ENCODE results near the gene KIF6. TPM values are rescaled to one million over a fixed set of nuclear protein-coding genes. Genes with fewer than 3 reads are reported as not detected.
A peak's percentile ranks its signal among the peaks of the same experiment; 100 is the strongest.

KIF6 gene
- total and polyA plus RNA-seq, 4 donors = 2.0 to 4.8 (median 2.9) TPM

- H3K27ac ChIP-seq (ENCODE audit: low read depth, low read length) = no peak overlapping the region
- DNase-seq (ENCODE audit: low read depth in 4 of 6, low spot score in 6 of 6) = no peak
- H3K27me3 ChIP-seq (ENCODE audit: control insufficient read depth, insufficient read depth, low read length) = no peaks in the 10 kb centered on the region
- no peaks in the 10 kb centered on the region for H3K9me3 ChIP-seq (ENCODE audit: control insufficient read depth, insufficient read depth, low read length)
- no peak overlapping the region for H3K4me3 ChIP-seq (ENCODE audit: low read depth, low read length)
- H3K4me1 ChIP-seq (ENCODE audit: control insufficient read depth, insufficient read depth, low read length) = peaks cover 19% of the 10 kb centered on the region
- H3K36me3 ChIP-seq (ENCODE audit: control insufficient read depth, insufficient read depth, low read length) = no peaks in the 10 kb centered on the region
- 75% methylated on average over 7 of the region's 7 CpGs for WGBS (ENCODE audit: insufficient coverage)
Observed at GRCh38 chr6:39333644-39334438, 391.4 kb downstream of the KIF6 start.

- H3K27me3 ChIP-seq (ENCODE audit: control insufficient read depth, insufficient read depth, low read length) = no peaks in the 10 kb centered on the region
- H3K4me1 ChIP-seq (ENCODE audit: control insufficient read depth, insufficient read depth, low read length) = peaks cover 7% of the 10 kb centered on the region
- H3K27ac ChIP-seq (ENCODE audit: low read depth, low read length) = no peak overlapping the region
- 63% methylated on average over 2 of the region's 3 CpGs for WGBS (ENCODE audit: insufficient coverage)
- DNase-seq (ENCODE audit: low read depth in 4 of 6, low spot score in 6 of 6) = peak in 2 of 6 donors; percentile 32 to 68
- no peaks in the 10 kb centered on the region for H3K9me3 ChIP-seq (ENCODE audit: control insufficient read depth, insufficient read depth, low read length)
- H3K36me3 ChIP-seq (ENCODE audit: control insufficient read depth, insufficient read depth, low read length) = no peaks in the 10 kb centered on the region
- no peak overlapping the region for H3K4me3 ChIP-seq (ENCODE audit: low read depth, low read length)
Observed at GRCh38 chr6:39330476-39330875, 394.7 kb downstream of the KIF6 start.

GRCh38 chr6:39330057-39330456 is 395.2 kb downstream of the KIF6 start:
- no peak overlapping the region for H3K27ac ChIP-seq (ENCODE audit: low read depth, low read length)
- no peaks in the 10 kb centered on the region for H3K9me3 ChIP-seq (ENCODE audit: control insufficient read depth, insufficient read depth, low read length)
- no peaks in the 10 kb centered on the region for H3K36me3 ChIP-seq (ENCODE audit: control insufficient read depth, insufficient read depth, low read length)
- 85% methylated on average over 3 of the region's 3 CpGs for WGBS (ENCODE audit: insufficient coverage)
- no peak overlapping the region for H3K4me3 ChIP-seq (ENCODE audit: low read depth, low read length)
- H3K27me3 ChIP-seq (ENCODE audit: control insufficient read depth, insufficient read depth, low read length) = no peaks in the 10 kb centered on the region
- no peak for DNase-seq (ENCODE audit: low read depth in 4 of 6, low spot score in 6 of 6)
- peaks cover 7% of the 10 kb centered on the region for H3K4me1 ChIP-seq (ENCODE audit: control insufficient read depth, insufficient read depth, low read length)

- Histone ChIP-seq H3K27me3 (ENCODE audit: control insufficient read depth, insufficient read depth, low read length) (no peaks in the 10 kb centered on the region), H3K9me3 (ENCODE audit: control insufficient read depth, insufficient read depth, low read length) (no peaks in the 10 kb centered on the region), H3K27ac (ENCODE audit: low read depth, low read length) (no peak overlapping the region), H3K4me3 (ENCODE audit: low read depth, low read length) (no peak overlapping the region), H3K36me3 (ENCODE audit: control insufficient read depth, insufficient read depth, low read length) (no peaks in the 10 kb centered on the region), H3K4me1 (ENCODE audit: control insufficient read depth, insufficient read depth, low read length) (peaks cover 7% of the 10 kb centered on the region)
- WGBS (ENCODE audit: insufficient coverage) = 91% methylated on average over 10 of the region's 12 CpGs
- DNase-seq (ENCODE audit: low read depth in 4 of 6, low spot score in 6 of 6) = no peak
Observed at GRCh38 chr6:39328066-39328465, 397.1 kb downstream of the KIF6 start.

GRCh38 chr6:39327507-39327906 is 397.7 kb downstream of the KIF6 start:
- no peaks in the 10 kb centered on the region for H3K27me3 ChIP-seq (ENCODE audit: control insufficient read depth, insufficient read depth, low read length)
- H3K4me3 ChIP-seq (ENCODE audit: low read depth, low read length) = no peak overlapping the region
- no peaks in the 10 kb centered on the region for H3K9me3 ChIP-seq (ENCODE audit: control insufficient read depth, insufficient read depth, low read length)
- no peaks in the 10 kb centered on the region for H3K36me3 ChIP-seq (ENCODE audit: control insufficient read depth, insufficient read depth, low read length)
- peak in 1 of 6 donors; percentile 24 for DNase-seq (ENCODE audit: low read depth in 4 of 6, low spot score in 6 of 6)
- no peak overlapping the region for H3K27ac ChIP-seq (ENCODE audit: low read depth, low read length)
- peaks cover 7% of the 10 kb centered on the region for H3K4me1 ChIP-seq (ENCODE audit: control insufficient read depth, insufficient read depth, low read length)
- 79% methylated on average over 2 of the region's 5 CpGs for WGBS (ENCODE audit: insufficient coverage)

DNA sequence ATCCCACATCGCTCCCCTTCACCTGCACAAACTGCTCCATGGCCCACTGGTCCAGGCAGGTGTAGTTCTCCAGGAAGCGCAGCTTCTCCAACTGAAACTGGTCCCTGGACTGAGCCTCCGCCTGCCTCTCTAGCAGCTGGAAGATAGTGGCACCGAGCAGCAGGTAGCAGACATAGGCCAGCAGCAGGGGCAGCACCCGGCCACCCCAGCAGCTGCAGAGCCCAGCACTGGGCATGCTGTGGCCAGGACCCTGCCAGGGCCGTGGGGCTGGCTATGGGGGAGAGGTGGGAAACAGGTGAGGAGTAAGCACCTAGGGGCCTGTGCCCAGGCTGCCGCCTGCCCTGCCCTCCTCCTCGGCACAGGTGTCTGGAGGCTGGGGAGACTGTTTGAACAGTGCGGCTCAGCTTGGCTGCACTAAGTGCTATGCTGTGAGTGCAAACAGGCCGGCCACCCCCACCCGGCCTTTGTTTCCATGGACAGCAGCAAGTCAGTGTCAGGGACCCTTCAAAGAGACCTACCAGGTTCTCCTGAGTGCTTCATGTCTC is 402.8 kb downstream of the KIF6 start, which contains the start of gene KCNK16:
Gene KCNK16, minus strand, starts transcription at position 397 of the 545 bp plus-strand sequence. Its CDS starts 162 bp downstream, at position 235.
- H3K27me3 ChIP-seq (ENCODE audit: control insufficient read depth, insufficient read depth, low read length) = no peaks in the 10 kb centered on the region
- no peaks in the 10 kb centered on the region for H3K36me3 ChIP-seq (ENCODE audit: control insufficient read depth, insufficient read depth, low read length)
- no peak for DNase-seq (ENCODE audit: low read depth in 4 of 6, low spot score in 6 of 6)
- H3K4me3 ChIP-seq (ENCODE audit: low read depth, low read length) = no peak within 1 kb of the TSS
- H3K9me3 ChIP-seq (ENCODE audit: control insufficient read depth, insufficient read depth, low read length) = no peaks in the 10 kb centered on the region
- H3K27ac ChIP-seq (ENCODE audit: low read depth, low read length) = no peak within 1 kb of the TSS
- no peaks in the 10 kb centered on the region for H3K4me1 ChIP-seq (ENCODE audit: control insufficient read depth, insufficient read depth, low read length)
- 75% methylated on average over 11 of the region's 11 CpGs for WGBS (ENCODE audit: insufficient coverage)

GRCh38 chr6:39321761-39322160 is 403.4 kb downstream of the KIF6 start:
- no peaks in the 10 kb centered on the region for H3K9me3 ChIP-seq (ENCODE audit: control insufficient read depth, insufficient read depth, low read length)
- H3K27me3 ChIP-seq (ENCODE audit: control insufficient read depth, insufficient read depth, low read length) = no peaks in the 10 kb centered on the region
- H3K4me3 ChIP-seq (ENCODE audit: low read depth, low read length) = no peak overlapping the region
- no peaks in the 10 kb centered on the region for H3K36me3 ChIP-seq (ENCODE audit: control insufficient read depth, insufficient read depth, low read length)
- no peaks in the 10 kb centered on the region for H3K4me1 ChIP-seq (ENCODE audit: control insufficient read depth, insufficient read depth, low read length)
- 72% methylated on average over 4 of the region's 5 CpGs for WGBS (ENCODE audit: insufficient coverage)
- DNase-seq (ENCODE audit: low read depth in 4 of 6, low spot score in 6 of 6) = no peak
- H3K27ac ChIP-seq (ENCODE audit: low read depth, low read length) = no peak overlapping the region

- no peak overlapping the region for H3K4me3 ChIP-seq (ENCODE audit: low read depth, low read length)
- no peak for DNase-seq (ENCODE audit: low read depth in 4 of 6, low spot score in 6 of 6)
- no peaks in the 10 kb centered on the region for H3K9me3 ChIP-seq (ENCODE audit: control insufficient read depth, insufficient read depth, low read length)
- 93% methylated on average over 4 of the region's 10 CpGs for WGBS (ENCODE audit: insufficient coverage)
- H3K27me3 ChIP-seq (ENCODE audit: control insufficient read depth, insufficient read depth, low read length) = peaks cover 6% of the 10 kb centered on the region
- no peaks in the 10 kb centered on the region for H3K4me1 ChIP-seq (ENCODE audit: control insufficient read depth, insufficient read depth, low read length)
- no peak overlapping the region for H3K27ac ChIP-seq (ENCODE audit: low read depth, low read length)
- no peaks in the 10 kb centered on the region for H3K36me3 ChIP-seq (ENCODE audit: control insufficient read depth, insufficient read depth, low read length)
Observed at GRCh38 chr6:39320363-39320984, 404.7 kb downstream of the KIF6 start.

DNA sequence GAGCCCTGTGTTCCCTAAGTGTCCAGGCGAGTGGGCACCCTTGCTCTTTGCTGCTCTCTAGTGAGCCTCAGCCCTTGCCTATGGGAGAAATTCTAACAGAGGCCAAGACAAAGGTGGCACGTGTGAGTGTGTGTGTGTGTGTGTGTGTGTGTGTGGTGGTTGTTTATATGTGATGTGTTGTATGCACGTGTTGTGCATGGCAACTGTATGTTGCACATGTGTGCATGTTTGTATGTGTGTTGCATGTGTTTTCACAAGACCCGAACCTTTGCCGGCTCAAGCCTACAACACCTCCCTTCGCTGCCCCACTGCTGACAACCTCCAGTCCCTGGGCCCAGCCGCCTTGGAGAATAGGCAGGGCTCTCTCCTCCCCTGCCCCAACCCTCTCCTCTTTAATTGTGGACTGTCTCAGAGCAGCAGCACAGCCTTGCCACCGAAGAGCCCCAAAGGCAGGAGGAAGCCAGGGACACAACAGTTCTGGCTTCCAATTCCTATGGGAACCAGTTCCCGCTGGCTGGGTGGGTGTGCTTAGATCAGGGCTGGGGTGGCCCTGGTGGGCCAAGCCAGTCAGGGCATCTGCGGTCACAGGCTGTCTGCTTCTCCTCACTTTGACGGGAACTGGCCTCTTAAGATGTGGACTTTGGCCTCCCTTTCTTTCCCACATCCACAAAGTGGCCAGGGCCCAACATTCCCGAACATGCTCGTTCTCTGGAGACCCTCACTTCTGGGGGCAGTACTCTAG is 405.4 kb downstream of the KIF6 start:
- no peaks in the 10 kb centered on the region for H3K36me3 ChIP-seq (ENCODE audit: control insufficient read depth, insufficient read depth, low read length)
- H3K9me3 ChIP-seq (ENCODE audit: control insufficient read depth, insufficient read depth, low read length) = no peaks in the 10 kb centered on the region
- no peak overlapping the region for H3K27ac ChIP-seq (ENCODE audit: low read depth, low read length)
- no peak overlapping the region for H3K4me3 ChIP-seq (ENCODE audit: low read depth, low read length)
- no peaks in the 10 kb centered on the region for H3K4me1 ChIP-seq (ENCODE audit: control insufficient read depth, insufficient read depth, low read length)
- 67% methylated on average over 9 of the region's 13 CpGs for WGBS (ENCODE audit: insufficient coverage)
- DNase-seq (ENCODE audit: low read depth in 4 of 6, low spot score in 6 of 6) = no peak
- peaks cover 12% of the 10 kb centered on the region for H3K27me3 ChIP-seq (ENCODE audit: control insufficient read depth, insufficient read depth, low read length)
